HL-60 (cell line): ENCODE data around the gene KRTAP10-2.

Source experiments
- DNase-seq, 2 experiments: peaks; one replicate each; pipeline ENCODE4 v3.0.0-alpha.2; 2010 to 2020; ENCODE audit warnings: low read depth in 1 of 2, low spot score in 1 of 2
- H3K27ac ChIP-seq: fragments of 250-450 bp; sonication (Bioruptor Pico); replicated peaks from 2 replicates; pipeline ENCODE4 v1.5.1; 2020; ENCODE audit warnings: mild to moderate bottlenecking, moderate library complexity
- H3K27me3 ChIP-seq: fragments of 250-450 bp; sonication (Bioruptor Pico); 2 replicates; pipeline ENCODE4 v1.5.1; 2021; ENCODE audit warnings: mild to moderate bottlenecking, moderate library complexity; ENCODE audit not compliant: insufficient read depth, poor library complexity, severe bottlenecking
- H3K4me3 ChIP-seq: replicated peaks from 2 replicates; pipeline ENCODE4 v1.5.1; 2011; ENCODE audit warnings: mild to moderate bottlenecking, control low read depth, low read length; ENCODE audit not compliant: insufficient read depth
- GABPA ChIP-seq: IDR thresholded peaks from 2 replicates; pipeline ENCODE4 v1.6.1; 2012; ENCODE audit warnings: low read depth
- POLR2AphosphoS5 ChIP-seq: IDR thresholded peaks from 2 replicates; pipeline ENCODE4 v1.6.1; 2012; ENCODE audit warnings: low read depth
- REST ChIP-seq: IDR thresholded peaks from 2 replicates; pipeline ENCODE4 v1.6.1; 2012; ENCODE audit warnings: low read depth; ENCODE audit not compliant: insufficient replicate concordance
- SPI1 ChIP-seq: IDR thresholded peaks from 2 replicates; pipeline ENCODE4 v1.6.1; 2012; ENCODE audit warnings: low read depth, mild to moderate bottlenecking, borderline replicate concordance
- TF ChIP-seq, protein P1 (sequence below): IDR thresholded peaks from one replicate; pipeline ENCODE4 v1.5.1; 2011; ENCODE audit warnings: low read length, control low read depth, inconsistent platforms; ENCODE audit not compliant: insufficient read depth

KRTAP10-2 gene

DNA sequence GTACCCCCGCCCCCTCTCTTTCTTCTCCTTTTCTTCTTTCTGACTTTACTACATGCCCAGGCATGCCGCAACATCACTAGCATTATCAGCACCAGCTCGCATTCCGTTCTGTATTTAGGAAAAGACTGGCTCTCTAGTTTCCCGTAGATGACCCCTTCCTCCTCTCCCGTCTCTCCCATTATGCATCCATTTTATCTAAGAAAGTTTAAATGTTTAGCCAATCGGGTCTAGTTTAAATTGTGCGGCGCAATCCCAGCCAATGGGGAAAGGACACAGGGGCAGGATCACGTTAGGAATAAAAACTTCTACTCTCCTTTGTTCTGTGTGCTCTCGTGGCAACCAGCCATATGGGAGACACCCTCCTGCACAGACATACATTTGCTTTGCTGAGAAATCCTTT lies 46.8 kb upstream of the KRTAP10-2 start:
- TF ChIP-seq POLR2AphosphoS5 (no peak), GABPA (no peak), SPI1 (no peak), REST (no peak)
- TF ChIP-seq, protein P1, sequence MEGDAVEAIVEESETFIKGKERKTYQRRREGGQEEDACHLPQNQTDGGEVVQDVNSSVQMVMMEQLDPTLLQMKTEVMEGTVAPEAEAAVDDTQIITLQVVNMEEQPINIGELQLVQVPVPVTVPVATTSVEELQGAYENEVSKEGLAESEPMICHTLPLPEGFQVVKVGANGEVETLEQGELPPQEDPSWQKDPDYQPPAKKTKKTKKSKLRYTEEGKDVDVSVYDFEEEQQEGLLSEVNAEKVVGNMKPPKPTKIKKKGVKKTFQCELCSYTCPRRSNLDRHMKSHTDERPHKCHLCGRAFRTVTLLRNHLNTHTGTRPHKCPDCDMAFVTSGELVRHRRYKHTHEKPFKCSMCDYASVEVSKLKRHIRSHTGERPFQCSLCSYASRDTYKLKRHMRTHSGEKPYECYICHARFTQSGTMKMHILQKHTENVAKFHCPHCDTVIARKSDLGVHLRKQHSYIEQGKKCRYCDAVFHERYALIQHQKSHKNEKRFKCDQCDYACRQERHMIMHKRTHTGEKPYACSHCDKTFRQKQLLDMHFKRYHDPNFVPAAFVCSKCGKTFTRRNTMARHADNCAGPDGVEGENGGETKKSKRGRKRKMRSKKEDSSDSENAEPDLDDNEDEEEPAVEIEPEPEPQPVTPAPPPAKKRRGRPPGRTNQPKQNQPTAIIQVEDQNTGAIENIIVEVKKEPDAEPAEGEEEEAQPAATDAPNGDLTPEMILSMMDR: no peak
- Histone ChIP-seq H3K27ac (no peak overlapping the region), H3K4me3 (no peak overlapping the region)

DNA sequence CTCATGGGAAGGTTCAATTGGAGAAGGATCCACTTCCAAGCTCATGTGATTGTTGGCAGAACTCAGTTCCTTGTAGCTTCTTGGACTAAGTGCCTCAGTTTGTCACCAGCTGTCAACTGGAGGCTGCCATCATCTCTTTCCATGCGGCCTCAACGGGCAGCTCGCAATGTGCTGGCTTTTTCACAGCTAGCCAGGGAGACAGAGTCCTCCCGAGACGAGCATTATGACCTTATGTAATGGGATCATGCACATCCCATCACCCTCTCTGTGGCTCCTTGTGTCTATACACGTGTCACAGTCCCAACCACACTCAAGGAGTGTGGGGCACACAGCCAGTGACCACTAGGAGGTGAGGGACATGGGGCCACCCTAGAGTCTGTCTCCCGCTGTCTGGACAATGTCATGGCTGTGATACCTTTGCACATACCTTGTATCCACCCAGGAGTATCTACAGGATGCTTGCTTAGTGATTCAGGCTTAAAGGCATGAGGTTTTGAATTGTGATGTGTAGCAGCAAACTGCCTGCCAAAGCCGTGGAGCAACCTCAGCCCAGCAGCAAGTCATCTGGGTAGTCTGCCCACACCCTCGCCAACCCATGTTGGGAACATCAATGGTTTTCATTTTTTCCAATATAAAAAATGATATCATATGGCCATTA lies 44.9 kb upstream of the KRTAP10-2 start:
- DNase-seq: no peak
- TF ChIP-seq, protein P1: no peak
- TF ChIP-seq REST (no peak), POLR2AphosphoS5 (no peak), SPI1 (no peak)
- H3K27me3 ChIP-seq: no peaks in the 10 kb centered on the region

More for the DNA sequence above, 46.8 kb upstream of the KRTAP10-2 start:
- H3K27me3 ChIP-seq: no peaks in the 10 kb centered on the region
- no peak for DNase-seq

DNA sequence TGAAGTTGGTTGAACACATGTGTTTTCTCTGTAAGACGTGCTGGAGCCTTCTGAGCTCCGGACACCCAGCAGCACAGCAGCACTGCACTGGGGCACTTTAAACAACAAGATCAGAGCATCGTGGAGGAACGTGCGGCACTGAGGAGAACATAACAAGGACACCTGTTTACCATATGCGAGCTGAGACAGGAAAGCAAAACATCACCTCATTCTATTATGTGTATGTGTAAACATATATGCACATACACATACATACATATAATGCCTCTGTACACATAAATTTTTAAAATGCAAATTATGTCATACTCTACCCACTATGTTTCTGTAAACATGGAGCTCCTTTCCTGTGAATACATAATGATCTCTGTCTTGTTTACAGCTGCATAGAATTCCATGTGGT lies 44.2 kb upstream of the KRTAP10-2 start:
- DNase-seq: no peak
- no peak overlapping the region for H3K27ac ChIP-seq
- no peaks in the 10 kb centered on the region for H3K27me3 ChIP-seq
- TF ChIP-seq REST (no peak), SPI1 (no peak), POLR2AphosphoS5 (no peak), GABPA (no peak)
- TF ChIP-seq, protein P1: no peak
- H3K4me3 ChIP-seq: no peak overlapping the region

More for the DNA sequence above, 44.9 kb upstream of the KRTAP10-2 start:
- H3K27ac ChIP-seq: no peak overlapping the region
- H3K4me3 ChIP-seq: no peak overlapping the region
